GM12878 (cell line): ENCODE data around the gene MYO7A. TPM values are rescaled to one million over a fixed set of nuclear protein-coding genes. Genes with fewer than 3 reads are reported as not detected.

Experiments
- ATAC-seq: fragments of 200-7000 bp; cut with Tn5 transposase; 3 replicates; pipeline ENCODE4 v1.9.1; 2020; ENCODE audit warnings: mild to moderate bottlenecking, moderate library complexity
- BruUV-seq: library from RNA; stranded (reverse); fragments of 400-500 nt; replicated peaks from 2 replicates; lab custom pipeline; 2021; lab: Mats Ljungman, UMichigan
- CTCF ChIA-PET: fragments of 300-600 bp; sonication (Branson Sonifier 250); formaldehyde crosslinking; extraction: SDS; loops from one replicate; lab custom pipeline; 2021; ENCODE audit warnings: inconsistent platforms; lab: Yijun Ruan, JAX
- POLR2A ChIA-PET: fragments of 350-600 bp; formaldehyde crosslinking; extraction: SDS; loops from one replicate; lab custom pipeline; 2021; ENCODE audit warnings: inconsistent platforms; lab: Charles Lee
- RAD21 ChIA-PET: fragments of 300-600 bp; sonication (Branson Sonifier 250); formaldehyde crosslinking; loops from one replicate; lab custom pipeline; 2023; ENCODE audit warnings: antibody characterized with exemption; ENCODE audit not compliant: unreplicated experiment; lab: Charles Lee
- SMC1A ChIA-PET: fragments of 300-600 bp; sonication (Branson Sonifier 250); formaldehyde crosslinking; loops from one replicate; lab custom pipeline; 2023; ENCODE audit not compliant: unreplicated experiment, uncharacterized antibody; lab: Charles Lee
- DNase-seq: peaks from one replicate; pipeline ENCODE4 v3.0.0-alpha.2; 2011; ENCODE audit warnings: low read depth, low spot score
- FAIRE-seq: peaks from 3 replicates; lab custom pipeline; 2011; peaks lifted over from hg19 to GRCh38; lab: Jason Lieb, UNC
- H2AFZ ChIP-seq: 2 replicates; pipeline ENCODE4 v1.6.0; 2011; ENCODE audit warnings: low read depth, low read length, control low read depth; ENCODE audit not compliant: control insufficient read depth
- H3K27ac ChIP-seq: 2 replicates; pipeline ENCODE4 v1.5.1; 2011; ENCODE audit warnings: control low read depth; ENCODE audit not compliant: control insufficient read depth, insufficient read depth
- H3K27me3 ChIP-seq, 2 experiments: replicated peaks in 1 of 2; 2 replicates each; pipeline versions ENCODE4 v1.6.0 to v1.6.1; 2011; ENCODE audit warnings: low read length in 1 of 2; ENCODE audit not compliant: control insufficient read depth in 2 of 2, insufficient read depth in 2 of 2
- H3K36me3 ChIP-seq, 2 experiments: 2 replicates each; pipeline ENCODE4 v1.5.1; 2011; ENCODE audit warnings: low read length in 1 of 2; ENCODE audit not compliant: control insufficient read depth in 2 of 2, insufficient read depth in 2 of 2
- H3K4me1 ChIP-seq: 2 replicates; pipeline ENCODE4 v1.6.1; 2011; ENCODE audit warnings: mild to moderate bottlenecking, low read length, moderate library complexity, mixed read lengths; ENCODE audit not compliant: control insufficient read depth, insufficient read depth
- H3K4me2 ChIP-seq: 2 replicates; pipeline ENCODE4 v1.6.0; 2011; ENCODE audit warnings: control low read depth; ENCODE audit not compliant: control insufficient read depth, insufficient read depth
- H3K4me3 ChIP-seq: fragments of 200-600 bp; sonication (generic); 2 replicates; pipeline ENCODE4 v1.5.1; 2016
- H3K79me2 ChIP-seq: 2 replicates; pipeline ENCODE4 v1.6.0; 2011; ENCODE audit warnings: low read length; ENCODE audit not compliant: control insufficient read depth, insufficient read depth
- H3K9ac ChIP-seq: 2 replicates; pipeline ENCODE4 v1.8.0; 2011; ENCODE audit warnings: low read length, control low read depth, mixed read lengths; ENCODE audit not compliant: control insufficient read depth, insufficient read depth
- H3K9me3 ChIP-seq: replicated peaks from 3 replicates; pipeline ENCODE4 v1.5.1; 2011; ENCODE audit warnings: mild to moderate bottlenecking, low read length; ENCODE audit not compliant: control insufficient read depth, insufficient read depth
- H4K20me1 ChIP-seq: 2 replicates; pipeline ENCODE4 v1.6.0; 2011; ENCODE audit not compliant: control insufficient read depth, insufficient read depth
- ASH2L ChIP-seq: fragments of 300-600, 200-600 bp; sonication (generic); IDR thresholded peaks from 2 replicates; pipeline ENCODE4 v1.6.1; 2017; ENCODE audit warnings: low read depth, mild to moderate bottlenecking, borderline replicate concordance
- BACH1 ChIP-seq: fragments of 450-650 bp; IDR thresholded peaks from 2 replicates; pipeline ENCODE4 v1.6.1; 2017; ENCODE audit warnings: mild to moderate bottlenecking, borderline replicate concordance
- CHD4 ChIP-seq: fragments of 200-600 bp; sonication (generic); IDR thresholded peaks from 2 replicates; pipeline ENCODE4 v1.6.1; 2016; ENCODE audit warnings: mild to moderate bottlenecking
- CTCF ChIP-seq, 3 experiments: IDR thresholded peaks in 2 of 3; conservative IDR thresholded peaks in 1 of 3; 2 replicates each; pipeline ENCODE4 v1.5.1; 2011; ENCODE audit warnings: low read depth in 3 of 3, low read length in 3 of 3, mild to moderate bottlenecking in 3 of 3, control low read depth in 2 of 3, moderate library complexity in 2 of 3, inconsistent platforms in 1 of 3, mixed read lengths in 1 of 3; ENCODE audit not compliant: control insufficient read depth in 2 of 3, insufficient read depth in 1 of 3; ENCODE audit errors: extremely low read depth in 1 of 3
- ELK1 ChIP-seq: IDR thresholded peaks from 2 replicates; pipeline ENCODE4 v1.6.1; 2012; ENCODE audit warnings: low read depth, low read length, improper control_type of control experiment
- FOXM1 ChIP-seq: IDR thresholded peaks from 2 replicates; pipeline ENCODE4 v1.6.1; 2012; ENCODE audit warnings: low read depth, mild to moderate bottlenecking, inconsistent platforms, low read length, moderate library complexity
- NR2C2 ChIP-seq: IDR thresholded peaks from 2 replicates; pipeline ENCODE4 v1.6.1; 2011; ENCODE audit warnings: borderline replicate concordance, low read depth; ENCODE audit not compliant: control insufficient read depth, insufficient read length
- PAX5 ChIP-seq: IDR thresholded peaks from 2 replicates; pipeline ENCODE4 v1.6.1; 2011; ENCODE audit warnings: low read depth, low read length, borderline replicate concordance
- SMC3 ChIP-seq: IDR thresholded peaks from 2 replicates; pipeline ENCODE4 v1.6.1; 2011; ENCODE audit warnings: low read length, improper control_type of control experiment, borderline replicate concordance
- SRF ChIP-seq, 2 experiments: IDR thresholded peaks; 2 replicates each; pipeline ENCODE4 v1.6.1; 2011; ENCODE audit warnings: low read depth in 2 of 2, low read length in 2 of 2, mild to moderate bottlenecking in 1 of 2, moderate library complexity in 1 of 2
- YY1 ChIP-seq: IDR thresholded peaks from 2 replicates; pipeline ENCODE4 v1.6.1; 2011; ENCODE audit warnings: low read depth, mild to moderate bottlenecking, low read length
- ZBTB11 ChIP-seq: fragments of 450-650 bp; formaldehyde crosslinking; IDR thresholded peaks from 2 replicates; pipeline ENCODE4 v1.5.0; 2022; ENCODE audit warnings: mild to moderate bottlenecking, missing genetic modification characterization
- ZNF24 ChIP-seq: fragments of 450-650 bp; IDR thresholded peaks from 2 replicates; pipeline ENCODE4 v1.6.1; 2017; ENCODE audit warnings: antibody characterized with exemption, mild to moderate bottlenecking
- WGBS: methylation state at CpG from one replicate; pipeline ENCODE4 v1.1.6; 2016; ENCODE audit warnings: low lambda C conversion rate; ENCODE audit not compliant: insufficient replicate concordance, insufficient coverage; ENCODE audit errors: missing lambda C conversion rate; 5-methylcytosine and 5-hydroxymethylcytosine counted together
- in situ Hi-C: fragments of 300-500 bp; cut with MboI; formaldehyde crosslinking; loops from 9 replicates; pipeline ENCODE4 v1.14.3; 2018; ENCODE audit warnings: mixed read lengths
- intact Hi-C: fragments of 100-400 bp; cut with micrococcal nuclease; formaldehyde crosslinking; loops from one replicate; pipeline ENCODE4 v1.14.2; 2022; ENCODE audit not compliant: unreplicated experiment
- polyA plus RNA-seq, 11 experiments: library from polyadenylated mRNA; depleted of rRNA in 4 of 11; unstranded in 6 of 11; stranded (reverse) in 5 of 11; fragments of >200 nt; fragmentation: Nextera tagmentation in 4 of 11; fragmentation: Illumina TruSeq in 1 of 11; extraction: Ambion mirVana in 4 of 11; extraction: Trizol in 1 of 11; gene quantifications; 1 replicate in 1 of 11; 2 replicates in 10 of 11; pipeline versions ENCODE4 v1.2.1 to v1.2.3, GENCODE V29; 2011 to 2016; ENCODE audit warnings: inconsistent platforms in 2 of 11, missing spikeins in 2 of 11, low read depth in 1 of 11
- total RNA-seq, 4 experiments: library from RNA; depleted of rRNA in 3 of 4; stranded (reverse); fragments of >200 nt in 3 of 4; fragmentation: Illumina TruSeq in 1 of 4; extraction: Trizol in 1 of 4; gene quantifications; 2 replicates each; pipeline versions ENCODE4 v1.2.1 to v1.2.3, GENCODE V29; 2013 to 2021

Gene MYO7A
- total and polyA plus RNA-seq, 10 of the 15 experiments (the other 5 are each of a cell fraction or from before 2014, with no cell fraction given) = 0.01 to 0.21 (median 0.04) TPM; not detected in 6

GRCh38 chr11:77118086-77118485 lies 10.0 kb upstream of the MYO7A start:
- Histone ChIP-seq H3K36me3 (no peaks in the 10 kb centered on the region), H3K27me3 (no peaks in the 10 kb centered on the region; a peak in 2 of 4 replicates), H4K20me1 (no peaks in the 10 kb centered on the region), H3K27ac (no peak overlapping the region), H3K9me3 (no peaks in the 10 kb centered on the region), H2AFZ (no peak overlapping the region), H3K9ac (no peak overlapping the region), H3K4me2 (no peak overlapping the region), H3K79me2 (no peaks in the 10 kb centered on the region), H3K4me3 (no peak overlapping the region), H3K4me1 (no peaks in the 10 kb centered on the region)
- 66% methylated on average over 17 of the region's 17 CpGs for WGBS
- intact Hi-C loops (no loop called here), in situ Hi-C loops (no loop called here)
- no peak for DNase-seq
- BruUV-seq = no TSS peak
- FAIRE-seq = no peak
- ATAC-seq = no peak
- POLR2A ChIA-PET = no interaction called here
- SMC1A ChIA-PET = interaction anchor here (0.7 kb wide), 1 partner anchor 9 kb away, joined by 3 read pairs; no protein-coding TSS in a partner anchor
- TF ChIP-seq CHD4 (no peak), PAX5 (no peak), ZNF24 (no peak), CTCF (IDR thresholded peaks at IDR 0.05 in 2 of 3, conservative IDR thresholded peaks at IDR 0.05 in 1 of 3; ENCODE audit: control insufficient read depth in 2 of 3, extremely low read depth in 1 of 3, insufficient read depth in 1 of 3, low read depth in 3 of 3, low read length in 3 of 3) (no peak), SMC3 (no peak), ELK1 (no peak), ASH2L (no peak), FOXM1 (no peak), ZBTB11 (no peak), YY1 (no peak), SRF (IDR thresholded peaks at IDR 0.05; ENCODE audit: low read depth in 2 of 2, low read length in 2 of 2) (no peak), BACH1 (no peak), NR2C2 (no peak)
- CTCF ChIA-PET = interaction anchor here (0.7 to 2.8 kb wide), 2 partner anchors 9 to 483 kb away, joined by 3 to 20 read pairs; partner anchors contain the start of gene MYO7A
- RAD21 ChIA-PET = no interaction called here
